Activated naive CD4-positive, alpha-beta T cell treated with anti-CD3 and anti-CD28 coated beads, Interleukin-2, amount 50 U/mL, for 16 hours (primary cell): Measurements from ENCODE around the gene SPHK1.

Experiments used
- DNase-seq: peaks from one replicate; pipeline ENCODE4 v3.0.0-alpha.2; 2020

Gene SPHK1

DNA sequence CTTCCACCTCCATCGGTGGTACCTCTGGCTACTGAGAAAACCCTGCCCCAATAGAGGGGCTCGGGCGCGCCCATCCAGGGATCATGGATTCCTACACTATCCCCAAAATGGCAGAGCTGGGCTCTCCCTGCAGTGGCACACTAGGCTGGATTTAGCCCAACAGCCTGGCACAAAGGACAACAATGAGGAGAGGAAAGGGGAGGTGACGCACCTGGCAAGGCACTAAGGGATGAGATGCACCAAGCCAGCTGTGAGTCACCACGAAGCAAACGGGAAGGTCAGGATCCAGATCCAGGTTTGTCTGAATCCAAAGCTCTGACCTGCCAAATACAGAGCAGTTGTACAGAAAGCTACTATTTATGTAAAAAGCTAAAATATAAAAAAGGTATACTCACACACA lies 50.5 kb downstream of the SPHK1 start:
- no peak for DNase-seq

DNA sequence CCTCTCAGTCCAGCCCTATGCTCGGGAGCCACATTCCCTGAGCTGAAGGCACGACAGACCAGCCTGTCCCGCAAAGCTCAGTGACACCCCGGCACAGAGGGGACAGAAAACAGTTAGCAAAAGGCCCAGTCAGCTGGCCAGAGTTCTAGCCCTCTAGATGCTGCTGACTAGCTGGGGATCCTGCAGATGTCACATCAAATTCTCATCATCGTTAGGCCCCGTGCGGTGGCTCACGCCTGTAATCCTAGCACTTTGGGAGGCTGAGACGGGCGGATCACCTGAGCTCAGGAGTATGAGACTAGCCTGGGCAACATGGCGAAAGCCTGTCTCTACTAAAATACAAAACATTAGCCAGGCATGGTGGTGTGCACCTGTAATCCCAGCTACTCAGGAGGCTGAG lies 51.3 kb downstream of the SPHK1 start:
- no peak for DNase-seq
